OCI-LY7 (cell line): ENCODE measurements around the gene HRNR.
"Not testable (repeated sequence)": the region's sequence is repeated elsewhere in the genome, so short reads cannot be mapped to it uniquely, and the experiment has no call there.

Experiments used
- CTCF ChIP-seq: fragments of 200-600 bp; sonication (generic); conservative IDR thresholded peaks from 2 replicates; pipeline ENCODE4 v1.5.1; 2014; ENCODE audit warnings: mild to moderate bottlenecking, antibody characterized with exemption, low read length, moderate library complexity, mixed read lengths
- EZH2phosphoT487 ChIP-seq: fragments of 200-600 bp; sonication (generic); IDR thresholded peaks from 2 replicates; pipeline ENCODE4 v1.6.1; 2018; ENCODE audit warnings: low read depth, borderline replicate concordance, mild to moderate bottlenecking, mixed run types, antibody characterized with exemption, low read length, moderate library complexity, mixed read lengths

DNA sequence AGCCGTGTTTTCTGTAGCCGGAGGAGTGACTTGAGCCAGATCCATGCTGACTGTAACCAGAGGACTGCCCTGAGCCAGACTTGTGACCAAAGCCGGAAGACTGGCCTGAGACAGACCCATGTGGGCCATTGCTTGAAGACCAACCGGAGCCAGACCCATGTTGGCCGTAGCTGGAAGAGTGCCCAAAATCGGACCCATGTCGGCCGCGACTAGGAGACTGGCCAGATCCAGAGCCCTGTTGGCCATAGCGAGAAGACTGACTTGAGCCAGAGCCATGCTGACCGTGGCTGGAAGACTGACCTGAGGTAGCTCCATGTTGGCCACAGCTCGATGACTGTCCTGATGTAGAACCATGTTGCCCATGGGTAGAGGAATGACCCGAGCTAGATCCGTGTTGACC, 4.6 kb downstream of the HRNR start:
- TF ChIP-seq EZH2phosphoT487, CTCF: not testable (repeated sequence)
